Endometrial microvascular endothelial cells (primary cell): ENCODE measurements around the gene COPS3. TPM values are rescaled to one million over a fixed set of nuclear protein-coding genes. Genes with fewer than 3 reads are reported as not detected.

Experiments
- in situ Hi-C: cut with HindIII; loops from 2 replicates; pipeline ENCODE4 v1.10.0; 2017; ENCODE audit warnings: low sequenced_read_pairs, low pct_unique_long_range_greater_than_20kb; ENCODE audit errors: inconsistent ontology term
- total RNA-seq: library from RNA; depleted of rRNA; stranded (reverse); fragments of >200 nt; gene quantifications from one replicate; pipeline ENCODE4 v1.2.3, GENCODE V29; 2015; ENCODE audit errors: inconsistent ontology term

The COPS3 gene
- total RNA-seq, 1 donor from 2014 or later, result 129 TPM

- in situ Hi-C loops, result no loop called here
Observed at GRCh38 chr17:17204635-17205231, 76.3 kb downstream of the COPS3 start.

GRCh38 chr17:17204041-17204591 is 76.9 kb downstream of the COPS3 start:
- in situ Hi-C loops, result no loop called here

GRCh38 chr17:17203173-17203730 is 77.8 kb downstream of the COPS3 start:
- in situ Hi-C loops, result no loop called here

- in situ Hi-C loops, result no loop called here
Observed at GRCh38 chr17:17201907-17202306, 79.1 kb downstream of the COPS3 start.

GRCh38 chr17:17201271-17201670 is 79.8 kb downstream of the COPS3 start:
- in situ Hi-C loops, result no loop called here

- in situ Hi-C loops, result no loop called here
Observed at GRCh38 chr17:17200831-17201230, 80.2 kb downstream of the COPS3 start.

- in situ Hi-C loops, result no loop called here
Observed at GRCh38 chr17:17200311-17200710, 80.7 kb downstream of the COPS3 start.

GRCh38 chr17:17198281-17198680 is 82.8 kb downstream of the COPS3 start:
- in situ Hi-C loops, result no loop called here

- in situ Hi-C loops, result no loop called here
Observed at GRCh38 chr17:17196776-17197175, 84.3 kb downstream of the COPS3 start.

Other genes with a start within 250 kb of the COPS3 start
- 193 TPM for gene MPRIP, start 238.8 kb downstream of the COPS3 start, total RNA-seq
- 5.4 TPM for gene PLD6, start 74.9 kb downstream of the COPS3 start, total RNA-seq
- 39.4 TPM for gene FLCN, start 44.1 kb downstream of the COPS3 start, total RNA-seq
- 1.7 TPM for gene NT5M, start 22.1 kb upstream of the COPS3 start, total RNA-seq
- gene MED9, start 195.8 kb upstream of the COPS3 start, total RNA-seq, result 14.7 TPM
- gene RASD1, start 215.1 kb upstream of the COPS3 start, total RNA-seq, result 0.65 TPM